Stimulated activated CD4-positive, alpha-beta T cell treated with anti-CD3 and anti-CD28 coated beads, Interleukin-12 subunit alpha, Interleukin-12 subunit beta, amount 100 ng/mL, for 24 hours (primary cell): Measurements from ENCODE around the gene TXNDC11.

Experiments
- DNase-seq, 2 experiments: peaks; one replicate each; pipeline ENCODE4 v3.0.0-alpha.2; 2020; ENCODE audit warnings: low read depth in 2 of 2

Gene TXNDC11

GRCh38 chr16:11750056-11750455 lies 7.4 kb upstream of the TXNDC11 start:
- no peak for DNase-seq

GRCh38 chr16:11748404-11749254 lies 6.0 kb upstream of the TXNDC11 start:
- DNase-seq = no peak

- no peak for DNase-seq
These were observed 5.3 kb upstream of the TXNDC11 start for GRCh38 chr16:11747949-11748403.

- DNase-seq = no peak
These were observed 1.4 kb upstream of the TXNDC11 start for GRCh38 chr16:11744075-11744470.

- DNase-seq = peak in 1 of 2 experiments; percentile 8
These were observed 834 bp upstream of the TXNDC11 start for GRCh38 chr16:11743308-11744074.

- peak in 1 of 2 experiments; percentile 39 for DNase-seq
These were observed 543 bp downstream of the TXNDC11 start for GRCh38 chr16:11742093-11742535.

- no peak for DNase-seq
These were observed 2.1 kb downstream of the TXNDC11 start for GRCh38 chr16:11740567-11740966.

GRCh38 chr16:11738742-11739544 lies 3.7 kb downstream of the TXNDC11 start:
- no peak for DNase-seq

GRCh38 chr16:11737713-11738112 lies 4.9 kb downstream of the TXNDC11 start:
- DNase-seq = no peak

GRCh38 chr16:11736903-11737302 lies 5.8 kb downstream of the TXNDC11 start:
- no peak for DNase-seq

- DNase-seq = no peak
These were observed 6.9 kb downstream of the TXNDC11 start for GRCh38 chr16:11735787-11736186.

GRCh38 chr16:11734653-11735043 lies 8.0 kb downstream of the TXNDC11 start:
- no peak for DNase-seq

GRCh38 chr16:11734025-11734652 lies 8.5 kb downstream of the TXNDC11 start:
- no peak for DNase-seq

- DNase-seq = no peak
These were observed 11.4 kb downstream of the TXNDC11 start for GRCh38 chr16:11731222-11731621.

GRCh38 chr16:11729787-11730186 lies 12.9 kb downstream of the TXNDC11 start:
- no peak for DNase-seq

- no peak for DNase-seq
These were observed 14.7 kb downstream of the TXNDC11 start for GRCh38 chr16:11727796-11728543.

GRCh38 chr16:11726008-11726407 lies 16.6 kb downstream of the TXNDC11 start:
- no peak for DNase-seq

- no peak for DNase-seq
These were observed 17.2 kb downstream of the TXNDC11 start for GRCh38 chr16:11725457-11725856.

- DNase-seq = no peak
These were observed 20.2 kb downstream of the TXNDC11 start for GRCh38 chr16:11722468-11722808.

- no peak for DNase-seq
These were observed 20.7 kb downstream of the TXNDC11 start for GRCh38 chr16:11721781-11722467.
